A549 (cell line): ENCODE data around the gene GCLC. TPM values are rescaled to one million over a fixed set of nuclear protein-coding genes. Genes with fewer than 3 reads are reported as not detected.

ENCODE experiments used
- ATAC-seq, 2 experiments: fragments of 200-7000 bp in 1 of 2; fragments of >200 bp in 1 of 2; cut with Nextera tagmentation in 1 of 2; cut with Tn5 transposase in 1 of 2; 3 replicates each; pipeline versions ENCODE4 v1.8.0 to v1.9.1; 2018 to 2020; ENCODE audit warnings: mild to moderate bottlenecking in 1 of 2, moderate library complexity in 1 of 2
- CTCF ChIA-PET: fragments of 300-600 bp; sonication (Branson Sonifier 250); formaldehyde crosslinking; extraction: SDS; loops from one replicate; lab custom pipeline; 2021; ENCODE audit warnings: antibody characterized with exemption, inconsistent platforms; lab: Yijun Ruan, JAX
- POLR2A ChIA-PET: fragments of 350-600 bp; formaldehyde crosslinking; extraction: SDS; loops from one replicate; lab custom pipeline; 2021; ENCODE audit warnings: antibody characterized with exemption, inconsistent platforms; lab: Yijun Ruan, JAX
- DNase-seq, 2 experiments: peaks; one replicate each; pipeline versions ENCODE4 v3.0.0 to v3.0.0-alpha.2; 2011 to 2016; ENCODE audit warnings: low read depth in 1 of 2, low spot score in 1 of 2
- FAIRE-seq: peaks from 2 replicates; lab custom pipeline; 2011; peaks lifted over from hg19 to GRCh38; lab: Jason Lieb, UNC
- H3K27ac ChIP-seq, 2 experiments: fragments of >200 bp; sonication (Bioruptor Twin); formaldehyde crosslinking; 3 replicates each; pipeline ENCODE4 v1.5.1; 2016 to 2017
- H3K4me1 ChIP-seq: fragments of >200 bp; sonication (Bioruptor Twin); formaldehyde crosslinking; 3 replicates; pipeline ENCODE4 v1.6.1; 2016
- H3K4me2 ChIP-seq: fragments of >200 bp; sonication (Bioruptor Twin); formaldehyde crosslinking; 3 replicates; pipeline ENCODE4 v1.6.1; 2016
- H3K4me3 ChIP-seq: fragments of >200 bp; sonication (Bioruptor Twin); formaldehyde crosslinking; 3 replicates; pipeline ENCODE4 v1.5.1; 2016
- H3K9me3 ChIP-seq: fragments of >200 bp; sonication (Bioruptor Twin); formaldehyde crosslinking; 3 replicates; pipeline ENCODE4 v1.6.1; 2016
- BHLHE40 ChIP-seq: IDR thresholded peaks from 2 replicates; pipeline ENCODE4 v1.6.1; 2012; ENCODE audit warnings: low read depth, low read length, inconsistent platforms
- CBX8 ChIP-seq: fragments of 200-600 bp; sonication (generic); IDR thresholded peaks from 2 replicates; pipeline ENCODE4 v1.6.1; 2016
- CHD2 ChIP-seq: fragments of 150-350 bp; IDR thresholded peaks from 2 replicates; pipeline ENCODE4 v1.6.1; 2014; ENCODE audit warnings: low read length; ENCODE audit not compliant: partially characterized antibody
- CHD4 ChIP-seq: fragments of 200-600 bp; sonication (generic); IDR thresholded peaks from 2 replicates; pipeline ENCODE4 v1.6.1; 2016; ENCODE audit warnings: antibody characterized with exemption, mild to moderate bottlenecking, borderline replicate concordance
- EHMT2 ChIP-seq: fragments of 200-600 bp; sonication (generic); IDR thresholded peaks from 2 replicates; pipeline ENCODE4 v1.6.1; 2016; ENCODE audit warnings: antibody characterized with exemption, low read depth, mild to moderate bottlenecking, moderate library complexity
- FOSL2 ChIP-seq, 2 experiments: fragments of 450-650 bp in 1 of 2; fragments of >200 bp in 1 of 2; sonication (Bioruptor Twin) in 1 of 2; formaldehyde crosslinking; IDR thresholded peaks; 2 replicates each; pipeline versions ENCODE4 v1.5.0 to v1.6.1; 2016 to 2020; ENCODE audit warnings: mild to moderate bottlenecking in 1 of 2, moderate library complexity in 1 of 2
- GATA3 ChIP-seq: IDR thresholded peaks from 2 replicates; pipeline ENCODE4 v1.6.1; 2012; ENCODE audit warnings: borderline replicate concordance
- HDAC2 ChIP-seq: fragments of 200-600 bp; sonication (generic); IDR thresholded peaks from 2 replicates; pipeline ENCODE4 v1.6.1; 2016
- HOXA7 ChIP-seq: fragments of 250-450 bp; sonication (Bioruptor Pico); IDR thresholded peaks from 2 replicates; pipeline ENCODE4 v1.5.0; 2020; ENCODE audit warnings: mild to moderate bottlenecking, moderate library complexity
- HOXB13 ChIP-seq: fragments of 250-450 bp; sonication (Bioruptor Pico); IDR thresholded peaks from 2 replicates; pipeline ENCODE4 v1.5.0; 2020; ENCODE audit warnings: low read depth, mild to moderate bottlenecking, moderate library complexity
- JUN ChIP-seq, 2 experiments: fragments of >200 bp; sonication (Bioruptor Twin); formaldehyde crosslinking; IDR thresholded peaks; 2 replicates in 1 of 2; 3 replicates in 1 of 2; pipeline ENCODE4 v1.6.1; 2016 to 2017
- JUNB ChIP-seq: fragments of >200 bp; sonication (Bioruptor Twin); formaldehyde crosslinking; IDR thresholded peaks from 2 replicates; pipeline ENCODE4 v1.6.1; 2016
- KDM5A ChIP-seq: fragments of 200-600 bp; sonication (generic); IDR thresholded peaks from 2 replicates; pipeline ENCODE4 v1.6.1; 2016; ENCODE audit warnings: antibody characterized with exemption, mild to moderate bottlenecking
- NR3C1 ChIP-seq: fragments of >200 bp; sonication (Bioruptor Twin); formaldehyde crosslinking; IDR thresholded peaks from 3 replicates; pipeline ENCODE4 v1.6.1; 2017
- PHF8 ChIP-seq: fragments of 200-600 bp; sonication (generic); IDR thresholded peaks from 2 replicates; pipeline ENCODE4 v1.6.1; 2016; ENCODE audit warnings: low read depth, mild to moderate bottlenecking, antibody characterized with exemption, moderate library complexity, borderline replicate concordance
- RAD21 ChIP-seq, 2 experiments: fragments of >200 bp in 1 of 2; sonication (Bioruptor Twin) in 1 of 2; formaldehyde crosslinking in 1 of 2; IDR thresholded peaks in 1 of 2; conservative IDR thresholded peaks in 1 of 2; 2 replicates in 1 of 2; 3 replicates in 1 of 2; pipeline ENCODE4 v1.6.1; 2012 to 2018; ENCODE audit warnings: inconsistent platforms in 1 of 2
- RCOR1 ChIP-seq: fragments of 150-350 bp; IDR thresholded peaks from 2 replicates; pipeline ENCODE4 v1.6.1; 2014; ENCODE audit warnings: antibody characterized with exemption, low read length, low read depth
- RNF2 ChIP-seq: fragments of 200-600 bp; sonication (generic); IDR thresholded peaks from 2 replicates; pipeline ENCODE4 v1.6.1; 2016; ENCODE audit warnings: low read depth, mild to moderate bottlenecking, antibody characterized with exemption, moderate library complexity, borderline replicate concordance
- SMC3 ChIP-seq: fragments of >200 bp; sonication (Bioruptor Twin); formaldehyde crosslinking; IDR thresholded peaks from 3 replicates; pipeline ENCODE4 v1.6.1; 2018; ENCODE audit warnings: inconsistent platforms
- TFCP2L1 ChIP-seq: fragments of 250-450 bp; sonication (Bioruptor Pico); IDR thresholded peaks from 2 replicates; pipeline ENCODE4 v1.5.0; 2021; ENCODE audit warnings: mild to moderate bottlenecking
- ZC3H11A ChIP-seq: fragments of 450-650 bp; IDR thresholded peaks from 2 replicates; pipeline ENCODE4 v1.6.1; 2014; ENCODE audit warnings: antibody characterized with exemption, mild to moderate bottlenecking
- ZNF302 ChIP-seq: fragments of 250-450 bp; sonication (Bioruptor Pico); IDR thresholded peaks from 2 replicates; pipeline ENCODE4 v1.9.0; 2021; ENCODE audit warnings: inconsistent platforms, mild to moderate bottlenecking, moderate library complexity
- ZSCAN20 ChIP-seq: fragments of 250-450 bp; sonication (Bioruptor Pico); IDR thresholded peaks from 2 replicates; pipeline ENCODE4 v1.8.0; 2022; ENCODE audit warnings: mild to moderate bottlenecking, moderate library complexity
- WGBS: methylation state at CpG from one replicate; pipeline ENCODE4 v1.1.6; 2017; ENCODE audit errors: missing lambda C conversion rate; 5-methylcytosine and 5-hydroxymethylcytosine counted together
- polyA plus RNA-seq, 4 experiments: library from polyadenylated mRNA; depleted of rRNA in 3 of 4; stranded (reverse); fragments of >200 nt; fragmentation: RNase III in 1 of 4; extraction: RNeasy Plus Mini Kit Qiagen cat#74134 plus additional on column Dnase treatment in 1 of 4; gene quantifications; 2 replicates in 3 of 4; 3 replicates in 1 of 4; pipeline ENCODE4 v1.2.3, GENCODE V29; 2011 to 2017
- TF ChIP-seq, protein P1 (sequence below): IDR thresholded peaks from 2 replicates; pipeline ENCODE4 v1.6.1; 2012
- TF ChIP-seq, protein P2 (sequence below): IDR thresholded peaks from 2 replicates; pipeline ENCODE4 v1.6.1; 2012
- TF ChIP-seq, protein P3 (sequence below): fragments of 250-450 bp; sonication (Bioruptor Pico); IDR thresholded peaks from 2 replicates; pipeline ENCODE4 v1.5.0; 2020; ENCODE audit warnings: low read depth, mild to moderate bottlenecking, moderate library complexity
- TF ChIP-seq, protein P4 (sequence below): IDR thresholded peaks from 2 replicates; pipeline ENCODE4 v1.6.1; 2012; ENCODE audit warnings: low read depth, borderline replicate concordance
- TF ChIP-seq, protein P5 (sequence below): fragments of 150-350 bp; IDR thresholded peaks from 2 replicates; pipeline ENCODE4 v1.6.1; 2014; ENCODE audit warnings: low read depth, mild to moderate bottlenecking, low read length
- TF ChIP-seq, protein P6 (sequence below): fragments of 200-600 bp; sonication (generic); IDR thresholded peaks from 2 replicates; pipeline ENCODE4 v1.6.1; 2016; ENCODE audit warnings: antibody characterized with exemption, mild to moderate bottlenecking, moderate library complexity

The GCLC gene
- polyA plus RNA-seq, 2 of the 4 experiments (the other 2 are of a cell fraction) = 116 to 180 TPM

DNA sequence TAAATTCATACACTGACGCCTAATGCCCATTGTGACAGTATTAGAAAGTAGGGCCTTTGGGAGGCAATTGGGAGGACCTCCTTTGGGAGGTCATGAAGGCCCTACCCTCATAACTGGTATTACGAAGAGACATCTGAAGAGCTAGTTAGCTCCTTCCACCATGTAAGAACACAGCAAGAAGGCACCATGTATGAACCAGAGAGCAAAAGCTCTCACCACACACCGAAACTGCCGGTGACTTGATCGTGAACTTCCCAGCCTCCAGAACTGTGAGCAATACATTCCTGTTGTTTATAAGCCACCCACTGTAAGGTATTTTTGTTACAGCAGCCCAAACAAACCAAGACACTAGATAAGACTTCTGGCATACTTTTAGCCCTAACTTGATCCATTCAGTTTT lies 41.8 kb downstream of the GCLC start:
- Histone ChIP-seq H3K27ac (no peak overlapping the region), H3K4me2 (no peak overlapping the region), H3K4me1 (peaks cover 40% of the 10 kb centered on the region), H3K9me3 (no peaks in the 10 kb centered on the region), H3K4me3 (no peak overlapping the region)
- FAIRE-seq (no peak), ATAC-seq (no peak), DNase-seq (no peak)
- ChIA-PET CTCF (interaction anchor here (1.1 to 2.2 kb wide), 3 partner anchors 10 to 42 kb away, joined by 3 to 11 read pairs (median 5); partner anchors contain the start of gene GCLC), POLR2A (no interaction called here)
- 94% methylated on average over 5 of the region's 5 CpGs for WGBS
- TF ChIP-seq BHLHE40 = no peak
- TF ChIP-seq, protein P1, sequence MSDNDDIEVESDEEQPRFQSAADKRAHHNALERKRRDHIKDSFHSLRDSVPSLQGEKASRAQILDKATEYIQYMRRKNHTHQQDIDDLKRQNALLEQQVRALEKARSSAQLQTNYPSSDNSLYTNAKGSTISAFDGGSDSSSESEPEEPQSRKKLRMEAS = no peak
- TF ChIP-seq CBX8 = no peak
- no peak for TF ChIP-seq ZSCAN20
- no peak for TF ChIP-seq HOXB13 (CRISPR knock-in tag)
- TF ChIP-seq, protein P2, sequence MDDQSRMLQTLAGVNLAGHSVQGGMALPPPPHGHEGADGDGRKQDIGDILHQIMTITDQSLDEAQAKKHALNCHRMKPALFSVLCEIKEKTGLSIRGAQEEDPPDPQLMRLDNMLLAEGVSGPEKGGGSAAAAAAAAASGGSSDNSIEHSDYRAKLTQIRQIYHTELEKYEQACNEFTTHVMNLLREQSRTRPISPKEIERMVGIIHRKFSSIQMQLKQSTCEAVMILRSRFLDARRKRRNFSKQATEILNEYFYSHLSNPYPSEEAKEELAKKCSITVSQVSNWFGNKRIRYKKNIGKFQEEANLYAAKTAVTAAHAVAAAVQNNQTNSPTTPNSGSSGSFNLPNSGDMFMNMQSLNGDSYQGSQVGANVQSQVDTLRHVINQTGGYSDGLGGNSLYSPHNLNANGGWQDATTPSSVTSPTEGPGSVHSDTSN = no peak
- no peak for TF ChIP-seq FOSL2 (IDR thresholded peaks at IDR 0.05)
- TF ChIP-seq FOSL2 (CRISPR knock-in tag; IDR thresholded peaks at IDR 0.05) = no peak
- TF ChIP-seq GATA3 = no peak
- TF ChIP-seq HDAC2 = no peak
- no peak for TF ChIP-seq JUNB
- no peak for TF ChIP-seq CHD2
- TF ChIP-seq TFCP2L1 (CRISPR knock-in tag) = no peak
- TF ChIP-seq ZC3H11A = no peak
- TF ChIP-seq RNF2 = no peak
- TF ChIP-seq, protein P3, sequence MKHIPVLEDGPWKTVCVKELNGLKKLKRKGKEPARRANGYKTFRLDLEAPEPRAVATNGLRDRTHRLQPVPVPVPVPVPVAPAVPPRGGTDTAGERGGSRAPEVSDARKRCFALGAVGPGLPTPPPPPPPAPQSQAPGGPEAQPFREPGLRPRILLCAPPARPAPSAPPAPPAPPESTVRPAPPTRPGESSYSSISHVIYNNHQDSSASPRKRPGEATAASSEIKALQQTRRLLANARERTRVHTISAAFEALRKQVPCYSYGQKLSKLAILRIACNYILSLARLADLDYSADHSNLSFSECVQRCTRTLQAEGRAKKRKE (CRISPR knock-in tag) = no peak
- TF ChIP-seq, protein P4, sequence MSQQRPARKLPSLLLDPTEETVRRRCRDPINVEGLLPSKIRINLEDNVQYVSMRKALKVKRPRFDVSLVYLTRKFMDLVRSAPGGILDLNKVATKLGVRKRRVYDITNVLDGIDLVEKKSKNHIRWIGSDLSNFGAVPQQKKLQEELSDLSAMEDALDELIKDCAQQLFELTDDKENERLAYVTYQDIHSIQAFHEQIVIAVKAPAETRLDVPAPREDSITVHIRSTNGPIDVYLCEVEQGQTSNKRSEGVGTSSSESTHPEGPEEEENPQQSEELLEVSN = no peak
- TF ChIP-seq JUN (IDR thresholded peaks at IDR 0.05) = no peak
- TF ChIP-seq EHMT2 = no peak
- no peak for TF ChIP-seq RAD21 (conservative IDR thresholded peaks at IDR 0.05 in 1 of 2, IDR thresholded peaks at IDR 0.05 in 1 of 2)
- no peak for TF ChIP-seq ZNF302

DNA sequence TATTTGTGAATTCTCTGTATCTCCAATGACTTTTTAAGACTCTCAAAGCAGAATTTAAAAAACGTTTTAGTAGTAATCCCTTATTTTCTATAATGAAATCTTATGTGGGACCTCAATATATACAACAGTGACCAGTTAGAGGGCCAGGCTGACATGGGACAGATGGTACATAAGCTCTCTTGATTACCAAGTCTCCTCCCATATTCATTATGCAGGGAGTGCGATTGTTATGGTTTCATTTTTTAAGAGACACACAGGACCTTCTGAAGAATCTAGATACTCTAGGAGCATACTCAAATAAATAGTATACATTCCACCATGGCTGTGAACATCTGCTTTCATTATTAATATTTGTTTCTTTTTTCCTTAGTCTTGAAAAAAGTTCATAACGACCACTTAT lies 43.5 kb downstream of the GCLC start:
- POLR2A ChIA-PET = interaction anchor here (1.3 kb wide), 1 partner anchor 43 kb away, joined by 3 read pairs; the partner anchor contains the start of gene GCLC
- FAIRE-seq (no peak), DNase-seq (no peak), ATAC-seq (no peak)
- no peak overlapping the region for H3K4me3 ChIP-seq
- peaks cover 55% of the 10 kb centered on the region for H3K4me1 ChIP-seq
- H3K9me3 ChIP-seq = no peaks in the 10 kb centered on the region
- CTCF ChIA-PET = interaction anchor here (1.1 to 2.2 kb wide), 4 partner anchors 9 to 150 kb away, joined by 3 to 11 read pairs (median 5); partner anchors contain the start of gene GCLC
- 59% methylated on average over 3 of the region's 3 CpGs for WGBS
- no peak overlapping the region for H3K27ac ChIP-seq
- no peak for TF ChIP-seq RCOR1
- no peak for TF ChIP-seq SMC3
- TF ChIP-seq PHF8 = no peak
- TF ChIP-seq NR3C1 = no peak
- no peak for TF ChIP-seq HOXA7 (CRISPR knock-in tag)
- TF ChIP-seq, protein P5, sequence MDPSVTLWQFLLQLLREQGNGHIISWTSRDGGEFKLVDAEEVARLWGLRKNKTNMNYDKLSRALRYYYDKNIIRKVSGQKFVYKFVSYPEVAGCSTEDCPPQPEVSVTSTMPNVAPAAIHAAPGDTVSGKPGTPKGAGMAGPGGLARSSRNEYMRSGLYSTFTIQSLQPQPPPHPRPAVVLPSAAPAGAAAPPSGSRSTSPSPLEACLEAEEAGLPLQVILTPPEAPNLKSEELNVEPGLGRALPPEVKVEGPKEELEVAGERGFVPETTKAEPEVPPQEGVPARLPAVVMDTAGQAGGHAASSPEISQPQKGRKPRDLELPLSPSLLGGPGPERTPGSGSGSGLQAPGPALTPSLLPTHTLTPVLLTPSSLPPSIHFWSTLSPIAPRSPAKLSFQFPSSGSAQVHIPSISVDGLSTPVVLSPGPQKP = no peak
- TF ChIP-seq CHD4 = no peak
- TF ChIP-seq KDM5A = no peak
- TF ChIP-seq, protein P6, sequence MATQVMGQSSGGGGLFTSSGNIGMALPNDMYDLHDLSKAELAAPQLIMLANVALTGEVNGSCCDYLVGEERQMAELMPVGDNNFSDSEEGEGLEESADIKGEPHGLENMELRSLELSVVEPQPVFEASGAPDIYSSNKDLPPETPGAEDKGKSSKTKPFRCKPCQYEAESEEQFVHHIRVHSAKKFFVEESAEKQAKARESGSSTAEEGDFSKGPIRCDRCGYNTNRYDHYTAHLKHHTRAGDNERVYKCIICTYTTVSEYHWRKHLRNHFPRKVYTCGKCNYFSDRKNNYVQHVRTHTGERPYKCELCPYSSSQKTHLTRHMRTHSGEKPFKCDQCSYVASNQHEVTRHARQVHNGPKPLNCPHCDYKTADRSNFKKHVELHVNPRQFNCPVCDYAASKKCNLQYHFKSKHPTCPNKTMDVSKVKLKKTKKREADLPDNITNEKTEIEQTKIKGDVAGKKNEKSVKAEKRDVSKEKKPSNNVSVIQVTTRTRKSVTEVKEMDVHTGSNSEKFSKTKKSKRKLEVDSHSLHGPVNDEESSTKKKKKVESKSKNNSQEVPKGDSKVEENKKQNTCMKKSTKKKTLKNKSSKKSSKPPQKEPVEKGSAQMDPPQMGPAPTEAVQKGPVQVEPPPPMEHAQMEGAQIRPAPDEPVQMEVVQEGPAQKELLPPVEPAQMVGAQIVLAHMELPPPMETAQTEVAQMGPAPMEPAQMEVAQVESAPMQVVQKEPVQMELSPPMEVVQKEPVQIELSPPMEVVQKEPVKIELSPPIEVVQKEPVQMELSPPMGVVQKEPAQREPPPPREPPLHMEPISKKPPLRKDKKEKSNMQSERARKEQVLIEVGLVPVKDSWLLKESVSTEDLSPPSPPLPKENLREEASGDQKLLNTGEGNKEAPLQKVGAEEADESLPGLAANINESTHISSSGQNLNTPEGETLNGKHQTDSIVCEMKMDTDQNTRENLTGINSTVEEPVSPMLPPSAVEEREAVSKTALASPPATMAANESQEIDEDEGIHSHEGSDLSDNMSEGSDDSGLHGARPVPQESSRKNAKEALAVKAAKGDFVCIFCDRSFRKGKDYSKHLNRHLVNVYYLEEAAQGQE = no peak
- no peak for TF ChIP-seq RNF2
- H3K4me2 ChIP-seq = no peak overlapping the region
